ENCODE measurements around the gene PPL.
"Not testable (repeated sequence)": the region's sequence is repeated elsewhere in the genome, so short reads cannot be mapped to it uniquely, and the experiment has no call there.

Gene PPL

DNA sequence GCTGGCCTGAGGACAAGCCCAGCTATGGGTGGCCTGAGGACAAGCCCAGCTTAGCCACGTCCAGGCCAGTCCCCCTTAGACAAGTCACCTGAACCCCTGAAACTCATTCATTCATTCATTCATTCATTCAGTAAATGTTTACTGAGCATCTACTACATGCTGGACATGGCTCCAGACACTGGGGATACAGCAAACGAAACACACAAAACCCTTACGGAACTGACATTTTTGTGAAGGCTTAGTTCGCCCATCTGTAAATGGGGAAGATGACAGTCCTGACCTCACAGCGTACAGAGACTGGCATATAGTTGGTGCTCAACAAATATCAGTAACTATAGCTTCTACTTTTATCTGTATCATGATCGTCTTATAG lies 37.5 kb downstream of the PPL start:
- no peak for DNase-seq (ENCODE audit: insufficient read length)
- TF ChIP-seq TAF1 (IDR thresholded peaks at IDR 0.05; ENCODE audit: borderline replicate concordance, low read depth, low read length) (no peak), POLR2A (IDR thresholded peaks at IDR 0.05; ENCODE audit: low read depth, low read length) (no peak), POLR2AphosphoS5 (IDR thresholded peaks at IDR 0.05; ENCODE audit: low read depth, low read length) (no peak)
- no peak for FAIRE-seq

DNA sequence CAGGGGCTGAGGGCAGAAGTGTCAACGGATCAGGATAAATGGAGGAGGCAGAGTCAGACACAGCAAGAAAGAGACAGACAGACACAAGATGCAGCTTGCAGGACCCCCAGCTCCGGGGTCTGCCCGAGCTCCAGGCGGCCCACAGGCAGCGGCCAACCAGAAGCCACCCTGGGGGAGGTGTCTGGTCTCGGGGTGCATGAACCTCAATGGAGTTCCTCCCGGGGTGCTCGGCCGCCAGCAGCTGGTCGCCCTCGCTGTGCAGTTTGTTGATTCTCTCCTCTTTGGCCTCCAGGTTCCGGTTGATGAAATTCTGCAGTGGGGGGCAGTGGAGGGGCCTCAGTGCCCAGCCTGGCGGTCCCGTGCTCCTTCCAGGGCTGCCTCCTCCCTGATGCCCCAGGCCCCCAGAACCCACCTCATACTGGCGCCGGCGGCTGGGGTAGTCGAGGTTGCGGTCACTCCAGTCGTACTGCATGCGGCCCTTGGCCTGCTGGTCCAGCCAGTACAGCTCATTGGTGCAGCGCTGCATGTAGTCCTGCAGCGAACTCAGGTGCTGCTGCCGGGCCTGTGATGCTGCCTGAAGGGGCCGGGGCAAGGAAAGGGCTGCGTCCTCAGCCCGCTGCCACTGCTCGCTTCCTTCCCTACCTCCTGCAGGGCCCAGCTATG lies 38.0 kb downstream of the PPL start:
- no peak for TF ChIP-seq TAF1 (IDR thresholded peaks at IDR 0.05; ENCODE audit: borderline replicate concordance, low read depth, low read length)
- DNase-seq (ENCODE audit: insufficient read length) (no peak), FAIRE-seq (no peak)

DNA sequence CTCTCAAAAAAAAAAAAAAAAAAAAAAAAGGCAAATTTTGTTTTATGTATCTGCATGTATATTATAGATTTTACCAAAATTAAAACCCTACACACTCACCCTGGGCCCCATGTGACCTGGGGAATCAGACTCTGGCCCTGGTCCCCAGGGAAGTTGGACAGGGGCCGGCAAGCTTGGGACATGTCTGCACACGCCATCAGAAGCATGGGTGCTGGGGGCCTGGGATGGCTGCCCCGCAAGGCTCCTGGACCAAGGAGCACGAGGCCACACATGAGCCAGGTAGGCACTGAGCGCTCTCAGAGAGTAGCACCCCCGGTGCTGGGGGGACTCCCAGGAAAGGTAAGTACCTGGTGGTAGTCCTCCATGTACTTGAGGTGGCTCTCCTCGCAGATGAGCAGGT lies 39.6 kb downstream of the PPL start:
- no peak for DNase-seq (ENCODE audit: insufficient read length)
- no peak for TF ChIP-seq TAF1 (IDR thresholded peaks at IDR 0.05; ENCODE audit: borderline replicate concordance, low read depth, low read length)
- TF ChIP-seq POLR2A (IDR thresholded peaks at IDR 0.05; ENCODE audit: low read depth, low read length) = no peak
- TF ChIP-seq POLR2AphosphoS5 (IDR thresholded peaks at IDR 0.05; ENCODE audit: low read depth, low read length) = no peak
- no peak for FAIRE-seq

DNA sequence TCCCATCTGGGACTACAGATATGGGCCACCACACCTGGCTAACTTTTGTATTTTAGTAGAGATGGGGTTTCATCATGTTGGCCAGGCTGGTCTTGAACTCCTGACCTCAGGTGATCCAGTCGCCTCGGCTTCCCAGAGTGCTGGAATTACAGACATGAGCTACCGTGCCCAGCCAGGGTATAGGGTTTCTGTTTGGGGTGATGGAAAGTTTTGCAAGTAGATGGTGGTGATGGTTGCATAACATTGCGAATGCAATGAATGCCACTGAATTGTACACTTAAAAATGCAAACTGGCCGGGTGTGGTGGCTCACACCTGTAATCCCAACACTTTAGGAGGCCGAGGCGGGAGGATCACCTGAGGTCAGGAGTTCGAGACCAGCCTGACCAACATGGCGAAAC lies 40.2 kb downstream of the PPL start:
- FAIRE-seq; DNase-seq (ENCODE audit: insufficient read length): not testable (repeated sequence)

DNA sequence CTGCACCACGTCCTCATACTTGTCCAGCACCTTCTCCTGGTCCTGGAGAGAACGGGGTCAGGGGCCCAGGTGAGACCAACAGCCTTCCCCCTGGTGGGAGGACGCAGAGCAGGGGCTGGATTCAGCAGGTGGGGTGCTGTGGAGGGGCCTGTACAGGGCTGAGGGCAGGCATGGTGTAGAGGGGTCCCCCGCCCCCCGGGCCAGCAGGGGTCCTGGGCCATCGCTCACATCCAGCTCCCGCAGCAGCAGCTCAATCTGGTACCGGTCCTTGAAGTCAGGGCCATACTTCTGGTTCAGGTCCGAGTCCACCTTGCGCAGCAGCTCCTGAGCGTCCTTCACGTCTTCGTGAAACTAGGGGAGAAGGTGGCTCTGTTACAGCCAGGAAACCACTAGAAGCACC lies 41.6 kb downstream of the PPL start:
- DNase-seq (ENCODE audit: insufficient read length) (no peak), FAIRE-seq (no peak)
- TF ChIP-seq POLR2A (IDR thresholded peaks at IDR 0.05; ENCODE audit: low read depth, low read length) = no peak
- no peak for TF ChIP-seq TAF1 (IDR thresholded peaks at IDR 0.05; ENCODE audit: borderline replicate concordance, low read depth, low read length)
- TF ChIP-seq POLR2AphosphoS5 (IDR thresholded peaks at IDR 0.05; ENCODE audit: low read depth, low read length) = no peak

DNA sequence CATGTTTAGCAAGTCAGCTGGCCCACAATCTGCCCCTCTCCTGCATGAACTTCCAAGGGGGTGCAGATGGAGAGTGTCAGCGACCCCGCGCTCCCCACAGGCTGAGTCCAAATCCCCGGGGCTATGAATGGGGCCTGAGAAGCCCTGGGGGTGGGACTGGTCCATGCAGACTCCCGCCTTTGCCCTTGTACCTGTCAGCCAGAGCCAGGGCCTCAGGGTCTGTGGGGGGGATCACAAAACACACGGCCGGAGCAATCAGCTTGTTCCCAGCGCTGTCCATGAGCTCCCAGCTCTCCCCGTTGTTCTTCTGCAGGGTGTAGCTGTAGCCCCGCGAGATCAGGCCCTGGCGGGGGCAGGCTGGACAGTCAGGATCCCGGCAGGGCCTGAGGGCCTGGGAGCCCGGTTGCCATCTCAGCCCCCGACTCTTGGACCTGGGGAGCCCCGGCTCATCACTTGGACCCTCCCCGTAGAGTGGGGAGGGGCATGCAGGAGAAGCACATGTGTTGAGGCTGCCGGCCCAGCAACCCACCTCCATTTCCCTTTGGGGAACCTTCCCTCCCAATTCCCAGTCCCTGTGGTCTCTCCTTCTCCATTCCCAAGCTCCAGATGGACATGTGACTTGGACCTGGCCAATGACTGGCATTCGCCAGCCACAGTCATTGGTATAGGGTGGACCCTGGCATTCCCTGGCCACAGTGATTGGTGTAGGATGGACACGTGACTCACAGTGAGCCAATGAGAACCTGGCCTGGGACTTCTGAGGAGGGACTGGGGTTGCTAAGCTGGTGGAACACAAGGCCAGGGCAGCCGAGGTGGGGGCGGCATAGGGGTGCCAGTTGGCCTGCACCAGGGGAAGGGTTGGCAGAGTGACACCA lies 42.4 kb downstream of the PPL start:
- TF ChIP-seq POLR2A (IDR thresholded peaks at IDR 0.05; ENCODE audit: low read depth, low read length) = no peak
- no peak for TF ChIP-seq TAF1 (IDR thresholded peaks at IDR 0.05; ENCODE audit: borderline replicate concordance, low read depth, low read length)
- TF ChIP-seq POLR2AphosphoS5 (IDR thresholded peaks at IDR 0.05; ENCODE audit: low read depth, low read length) = no peak
- no peak for DNase-seq (ENCODE audit: insufficient read length)
- FAIRE-seq = no peak

DNA sequence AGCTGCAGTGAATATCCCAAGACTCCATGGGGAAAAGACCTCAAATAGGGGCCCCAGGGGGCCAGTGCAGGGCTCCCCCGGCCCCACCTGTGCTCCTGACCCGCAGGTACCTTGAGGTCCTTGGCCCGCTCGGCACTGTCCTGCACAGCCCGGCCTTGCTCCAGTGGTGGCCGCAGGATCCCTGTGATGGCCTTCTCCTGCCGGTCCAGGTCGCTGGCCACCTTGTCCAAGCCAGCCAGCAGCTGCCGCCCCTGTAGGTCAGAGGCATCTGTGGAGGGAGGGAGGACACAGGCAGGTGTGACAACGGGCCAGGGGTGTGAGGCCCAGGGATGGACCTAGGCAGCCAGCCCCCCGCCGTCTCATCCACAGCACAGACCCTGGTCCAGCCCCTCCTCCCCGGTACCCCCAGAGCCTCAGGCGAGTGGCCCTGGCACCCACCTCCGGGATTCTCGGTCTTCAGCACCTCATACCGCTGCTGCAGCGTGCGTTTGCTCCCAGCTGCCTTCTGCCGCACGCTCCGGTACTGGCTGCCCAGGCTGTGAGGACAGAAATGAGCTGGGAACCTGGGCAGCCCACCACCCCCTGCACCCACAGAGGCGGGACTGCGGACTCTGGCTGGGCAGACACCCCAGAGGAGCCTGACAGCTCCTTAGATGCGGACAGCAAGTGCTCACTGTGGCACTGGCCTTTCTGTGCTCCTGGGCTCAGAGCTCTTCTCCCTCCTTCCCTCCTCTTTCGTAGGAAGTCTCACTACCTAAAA lies 43.7 kb downstream of the PPL start:
- FAIRE-seq = no peak
- no peak for TF ChIP-seq POLR2A (IDR thresholded peaks at IDR 0.05; ENCODE audit: low read depth, low read length)
- TF ChIP-seq TAF1 (IDR thresholded peaks at IDR 0.05; ENCODE audit: borderline replicate concordance, low read depth, low read length) = no peak
- TF ChIP-seq POLR2AphosphoS5 (IDR thresholded peaks at IDR 0.05; ENCODE audit: low read depth, low read length) = no peak
- no peak for DNase-seq (ENCODE audit: insufficient read length)

DNA sequence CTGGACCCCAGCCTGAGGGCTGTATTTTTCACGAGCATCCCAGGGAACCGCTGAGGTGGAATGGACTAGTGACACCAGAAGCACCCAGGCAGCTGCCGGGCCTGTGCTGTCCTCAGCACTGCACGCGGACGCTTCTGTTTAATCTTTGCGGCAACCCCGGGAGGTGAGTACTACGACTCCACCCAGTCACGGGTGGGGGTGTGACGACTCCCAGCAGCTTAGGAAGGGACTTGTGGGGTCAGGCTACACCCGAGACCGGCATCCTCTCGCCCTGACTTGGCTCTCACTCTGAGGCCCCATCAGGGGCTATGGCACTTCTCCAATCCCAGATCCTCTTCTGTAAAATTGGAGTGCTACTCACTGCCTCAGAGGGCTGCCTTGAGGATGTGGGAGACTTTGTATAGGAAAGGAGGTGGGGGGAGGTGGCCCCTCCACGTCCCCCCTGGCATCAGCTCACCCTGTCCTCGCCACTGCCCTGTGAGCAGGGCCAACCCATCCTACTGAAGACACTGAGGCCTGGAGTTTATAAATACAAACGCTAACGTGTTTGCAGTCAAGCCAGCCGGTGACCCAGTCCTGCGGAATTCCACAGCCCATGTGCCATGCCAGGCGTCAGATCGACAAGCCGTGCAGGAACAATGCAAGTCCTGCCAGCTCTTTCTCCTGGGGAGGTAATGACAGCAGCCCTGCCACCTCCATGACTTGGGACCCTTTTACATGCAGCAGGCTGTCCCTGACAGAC lies 44.4 kb downstream of the PPL start:
- no peak for FAIRE-seq
- TF ChIP-seq POLR2A (IDR thresholded peaks at IDR 0.05; ENCODE audit: low read depth, low read length) (no peak), POLR2AphosphoS5 (IDR thresholded peaks at IDR 0.05; ENCODE audit: low read depth, low read length) (no peak), TAF1 (IDR thresholded peaks at IDR 0.05; ENCODE audit: borderline replicate concordance, low read depth, low read length) (no peak)

DNA sequence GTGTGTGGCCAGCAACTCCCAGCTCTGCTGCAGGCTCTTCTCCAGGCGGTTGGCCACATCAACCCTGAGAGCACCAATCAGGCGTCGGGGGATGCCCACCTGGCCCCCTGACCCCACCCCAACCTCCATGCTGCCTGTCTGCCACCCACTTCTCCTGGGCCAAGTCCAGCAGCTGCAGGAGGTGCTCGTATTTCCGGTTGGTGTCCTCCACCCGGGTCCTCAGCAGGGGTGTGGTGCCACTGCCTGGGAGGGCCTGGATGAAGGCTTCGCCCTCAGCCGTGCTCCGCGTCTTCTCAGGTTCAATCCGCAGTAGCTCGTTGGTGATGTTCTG lies 45.1 kb downstream of the PPL start:
- TF ChIP-seq POLR2A (IDR thresholded peaks at IDR 0.05; ENCODE audit: low read depth, low read length) (no peak), TAF1 (IDR thresholded peaks at IDR 0.05; ENCODE audit: borderline replicate concordance, low read depth, low read length) (no peak), POLR2AphosphoS5 (IDR thresholded peaks at IDR 0.05; ENCODE audit: low read depth, low read length) (no peak)
- DNase-seq (ENCODE audit: insufficient read length) (no peak), FAIRE-seq (no peak)

More for the DNA sequence above, 44.4 kb downstream of the PPL start:
- no peak for DNase-seq (ENCODE audit: insufficient read length)

DNA sequence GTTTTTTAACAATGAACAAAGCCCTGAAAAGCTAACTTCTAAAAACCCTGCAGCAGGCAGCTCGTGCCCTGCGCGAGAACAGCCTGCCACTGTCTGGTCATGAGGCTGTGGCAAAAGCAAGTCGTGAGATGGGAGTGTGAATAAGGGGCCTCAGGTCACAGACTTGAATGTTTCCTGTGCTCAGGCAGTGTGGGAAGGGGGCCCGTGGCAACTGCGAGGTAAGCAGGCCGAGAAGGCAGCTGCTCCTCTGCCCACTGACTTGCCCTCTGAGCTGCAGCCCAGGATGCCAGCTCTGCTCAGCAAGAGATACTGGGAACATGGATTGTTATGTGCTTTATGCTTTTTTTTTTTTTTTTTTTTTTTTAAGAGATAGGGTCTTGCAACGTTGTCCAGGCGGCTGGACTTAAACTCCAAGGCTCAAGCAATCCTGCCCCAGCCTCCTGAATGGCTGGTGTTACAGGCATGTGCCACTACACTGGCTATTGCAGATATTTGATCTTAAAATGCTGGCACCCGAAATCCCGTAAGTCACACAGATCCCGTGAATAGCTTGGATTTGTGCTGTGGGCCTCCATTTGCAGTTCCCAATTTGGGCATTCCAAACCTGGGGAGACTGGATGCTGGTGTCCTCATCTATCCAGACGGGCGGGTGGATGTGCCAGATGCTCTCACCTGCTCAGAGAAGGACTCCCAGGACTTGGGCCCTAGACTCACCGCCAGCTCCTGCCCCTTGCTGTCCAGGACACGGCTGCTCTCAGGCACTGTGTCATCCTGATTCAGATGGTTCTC lies 45.7 kb downstream of the PPL start:
- DNase-seq (ENCODE audit: insufficient read length) = no peak
- TF ChIP-seq POLR2AphosphoS5 (IDR thresholded peaks at IDR 0.05; ENCODE audit: low read depth, low read length) (no peak), POLR2A (IDR thresholded peaks at IDR 0.05; ENCODE audit: low read depth, low read length) (no peak), TAF1 (IDR thresholded peaks at IDR 0.05; ENCODE audit: borderline replicate concordance, low read depth, low read length) (no peak)
- FAIRE-seq = no peak

DNA sequence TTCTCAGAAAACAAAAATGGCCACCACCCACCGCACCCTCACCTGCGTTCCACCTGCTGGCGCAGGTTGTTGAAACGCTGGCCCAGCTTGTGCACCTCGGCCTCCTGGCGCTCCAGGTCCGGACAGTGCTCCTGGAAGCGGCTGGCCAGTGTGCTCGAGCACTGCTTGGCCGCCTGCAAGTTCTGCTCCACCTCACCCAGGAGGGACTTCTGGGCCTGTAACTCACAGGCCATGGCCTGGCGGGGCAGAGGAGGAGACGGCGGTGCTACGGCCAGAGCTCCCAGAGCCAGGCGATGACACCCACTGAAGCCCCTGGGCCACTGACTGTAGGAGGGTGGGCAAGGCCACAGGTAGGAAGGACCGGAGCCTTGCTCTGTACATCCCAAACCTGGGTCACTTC lies 46.3 kb downstream of the PPL start:
- no peak for TF ChIP-seq POLR2AphosphoS5 (IDR thresholded peaks at IDR 0.05; ENCODE audit: low read depth, low read length)
- FAIRE-seq = no peak
- no peak for DNase-seq (ENCODE audit: insufficient read length)
